Right hindlimb (tissue), 1 donor: ENCODE data around the gene PDIA6.

Source experiments
- DNase-seq: peaks from one replicate; pipeline ENCODE4 v3.0.0-alpha.2; 2018

The PDIA6 gene

DNA sequence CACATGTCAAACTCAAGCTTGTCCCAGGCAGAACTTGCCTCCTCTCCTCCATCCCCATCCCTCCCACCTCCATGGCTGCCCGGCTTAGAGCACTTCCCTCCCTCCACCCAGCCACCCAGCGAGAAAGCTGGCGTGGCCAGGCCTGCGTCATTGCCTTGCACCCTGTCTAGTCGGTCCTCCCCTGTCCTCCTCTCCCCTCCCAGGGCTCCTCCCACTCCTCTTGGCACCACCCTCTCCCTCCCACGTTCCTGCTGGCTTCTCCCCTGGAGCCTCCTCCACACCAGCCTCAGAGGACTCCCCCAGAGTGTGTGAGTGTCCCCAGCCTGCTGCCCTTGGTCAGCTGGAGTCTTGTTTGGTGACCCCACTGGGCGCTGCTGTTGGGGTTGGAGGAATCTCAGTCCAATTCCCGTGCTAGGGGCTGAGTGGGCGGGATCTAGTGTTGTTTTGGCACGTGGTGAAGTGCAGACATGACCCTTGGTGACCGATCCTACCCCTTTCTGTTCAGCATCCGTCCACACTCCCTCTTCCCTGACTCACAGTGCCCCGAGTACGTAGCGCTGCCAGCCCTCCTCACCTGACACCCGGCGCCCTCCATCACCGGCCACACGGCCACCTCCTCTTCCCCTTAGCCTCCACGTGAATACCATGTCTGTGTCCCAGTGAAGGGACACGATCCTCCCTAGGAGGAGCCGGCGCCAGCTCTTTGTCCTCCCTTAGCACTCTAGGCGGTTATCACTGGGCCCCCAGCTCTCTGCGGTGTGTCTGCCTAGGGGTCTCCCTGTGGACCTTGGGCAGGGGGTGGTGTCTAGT lies 49.7 kb downstream of the PDIA6 start:
- DNase-seq, result no peak

DNA sequence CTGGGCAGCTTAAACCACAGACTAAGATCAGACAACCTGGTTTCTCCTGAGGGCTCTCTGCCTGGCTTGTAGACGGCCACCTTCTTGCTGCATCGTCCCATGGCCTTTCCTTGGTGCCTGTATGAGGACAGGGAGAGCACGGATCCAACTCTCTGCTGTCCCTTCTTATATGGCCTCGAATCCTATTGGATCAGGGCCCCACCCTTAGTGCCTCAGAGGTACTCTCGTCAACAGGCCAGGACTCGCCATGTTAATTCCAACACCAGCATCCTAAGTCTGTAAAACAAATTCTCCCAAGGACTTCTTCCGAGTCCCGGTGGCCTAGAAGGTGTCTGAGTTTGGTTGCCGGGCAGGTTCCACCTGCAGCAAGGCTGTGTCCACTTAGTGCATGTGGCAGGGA lies 51.0 kb downstream of the PDIA6 start:
- no peak for DNase-seq

DNA sequence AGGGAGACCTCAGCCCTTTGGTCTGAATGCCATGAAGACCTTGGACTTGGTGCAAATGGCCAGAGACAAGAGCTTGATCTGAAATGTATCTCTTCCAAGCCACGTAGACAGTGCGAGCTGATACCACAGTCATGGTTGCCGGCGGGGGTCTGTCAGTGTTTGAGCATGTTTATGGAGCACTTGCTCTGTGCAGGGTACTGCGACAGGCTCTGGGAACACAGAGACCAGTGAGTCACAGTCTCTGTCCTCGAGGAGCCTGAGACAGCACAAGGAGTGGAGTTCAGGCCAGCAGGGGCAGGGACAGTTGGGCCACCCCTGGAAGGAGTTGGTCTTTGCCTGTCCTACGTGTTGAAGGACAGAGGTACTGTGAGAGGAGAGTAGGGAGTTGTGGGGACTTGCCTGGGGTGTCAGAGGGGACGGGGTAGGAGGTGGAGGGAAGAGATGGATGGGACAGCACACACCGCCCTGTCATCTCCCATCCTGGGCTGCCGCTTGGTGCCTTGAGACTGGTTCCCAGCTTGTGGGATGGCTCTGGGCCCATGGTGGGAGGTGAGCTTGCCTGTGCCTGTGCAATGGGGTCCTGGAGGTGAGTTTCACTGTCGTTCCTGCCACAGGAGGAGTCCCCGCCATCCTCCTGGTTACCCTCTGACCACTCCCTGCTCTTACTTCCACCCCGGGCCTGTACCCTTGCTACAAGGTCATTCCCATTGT lies 51.6 kb downstream of the PDIA6 start:
- no peak for DNase-seq

DNA sequence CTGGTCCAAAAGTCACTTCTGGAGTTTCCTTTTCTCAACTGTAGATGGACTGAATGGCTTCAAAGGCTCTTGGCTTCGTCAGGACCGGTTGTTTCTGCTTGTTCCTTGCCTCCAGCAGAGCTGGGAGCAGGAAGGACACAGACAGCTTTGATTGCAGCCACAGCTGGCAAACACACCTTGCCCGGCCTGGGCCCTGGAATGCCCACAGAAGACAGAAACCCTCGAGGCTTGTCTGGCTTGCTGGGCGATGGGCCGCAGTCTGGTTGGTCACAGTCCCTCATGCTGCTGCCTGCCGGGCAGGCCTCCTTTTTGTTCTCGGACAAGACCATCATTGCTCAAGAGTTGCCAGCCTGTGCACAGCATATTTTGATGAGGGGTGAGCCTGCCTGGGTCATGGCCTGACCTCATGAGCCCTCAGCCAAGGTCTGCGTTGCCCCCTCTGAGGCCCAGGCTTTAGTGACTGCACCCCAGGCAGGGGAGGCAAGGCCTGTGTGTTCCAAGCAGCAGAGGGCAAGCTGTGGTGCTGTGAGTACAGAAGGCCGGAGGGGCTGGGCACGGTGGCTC lies 53.4 kb downstream of the PDIA6 start:
- DNase-seq, result no peak

DNA sequence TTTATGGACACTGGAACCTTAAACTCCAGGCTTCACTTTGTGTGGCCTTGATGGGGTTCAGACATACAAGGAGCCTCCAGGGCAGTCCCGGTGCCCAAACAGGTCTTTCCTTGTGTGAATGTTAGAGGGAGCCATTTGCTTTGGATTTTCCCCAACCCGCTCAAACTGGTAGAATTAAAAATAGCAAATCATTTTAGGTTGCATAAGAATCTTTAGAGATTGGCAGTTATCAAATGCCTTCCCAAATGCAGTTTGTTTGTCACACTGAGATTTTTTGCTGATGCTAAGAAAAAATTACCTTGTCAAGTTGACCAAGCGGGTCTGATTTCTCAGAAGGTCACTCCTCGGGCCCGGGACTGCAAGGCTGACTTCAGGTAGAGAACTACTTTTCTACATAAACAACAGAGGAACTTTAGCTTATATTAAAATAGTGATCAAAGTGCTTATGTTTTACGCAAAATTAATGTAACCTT lies 54.7 kb downstream of the PDIA6 start:
- DNase-seq, result no peak

DNA sequence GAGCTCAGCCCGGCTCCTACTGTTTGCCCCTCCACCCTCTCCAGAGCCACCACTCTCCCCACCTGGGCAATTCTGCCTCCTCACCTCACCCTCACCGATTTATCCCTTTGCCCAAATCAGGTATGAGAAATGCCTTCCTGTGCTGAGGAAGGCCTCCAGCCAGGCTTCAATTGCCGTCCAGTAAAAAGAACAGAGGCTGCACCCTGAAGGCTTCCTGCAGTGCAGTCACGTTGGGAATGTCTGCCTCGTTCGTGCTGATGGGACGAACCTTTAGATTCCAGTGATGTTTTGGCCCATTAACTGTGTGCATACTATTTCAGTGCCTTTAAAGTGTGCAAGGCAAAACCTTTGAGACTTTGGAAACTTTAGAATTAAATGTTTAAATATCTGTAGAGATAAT lies 57.0 kb downstream of the PDIA6 start:
- no peak for DNase-seq

DNA sequence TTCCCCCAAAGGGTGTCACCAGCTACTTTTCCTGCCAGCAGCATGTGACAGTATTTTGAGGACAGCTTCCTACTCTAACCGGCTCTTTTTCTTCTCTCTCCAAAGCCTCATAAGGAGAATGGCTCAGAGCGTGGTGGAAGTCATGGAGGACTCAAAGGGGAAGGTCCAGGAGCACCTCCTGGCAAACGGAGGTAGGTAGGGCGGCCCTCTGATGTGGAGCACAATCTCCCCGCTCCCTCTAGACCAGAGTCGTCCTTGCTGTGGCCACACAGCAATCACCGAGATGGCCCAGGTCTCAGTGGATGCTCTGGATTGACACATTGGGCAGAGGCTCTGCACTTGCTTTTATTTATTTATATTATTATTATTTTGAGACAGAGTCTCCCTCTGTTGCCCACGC lies 58.7 kb downstream of the PDIA6 start:
- no peak for DNase-seq

DNA sequence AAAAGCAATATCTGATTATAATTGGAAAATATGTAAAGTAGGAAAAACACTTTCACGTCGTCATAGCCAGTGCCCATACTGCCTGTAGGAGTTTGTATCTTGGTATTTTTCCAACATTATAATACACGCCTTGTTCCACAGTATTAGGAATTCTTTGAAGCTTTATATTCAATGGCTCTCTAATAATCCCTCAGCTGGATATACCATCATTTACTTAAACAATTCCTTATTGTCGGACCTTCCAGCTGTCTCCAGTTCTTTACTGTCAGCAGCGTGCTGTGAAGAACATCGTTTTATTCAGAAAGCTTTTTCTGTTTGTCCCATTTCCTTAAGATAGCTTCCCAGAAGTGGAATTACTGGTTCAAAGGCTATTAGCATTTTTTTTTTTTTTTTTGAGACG lies 59.4 kb downstream of the PDIA6 start:
- no peak for DNase-seq

DNA sequence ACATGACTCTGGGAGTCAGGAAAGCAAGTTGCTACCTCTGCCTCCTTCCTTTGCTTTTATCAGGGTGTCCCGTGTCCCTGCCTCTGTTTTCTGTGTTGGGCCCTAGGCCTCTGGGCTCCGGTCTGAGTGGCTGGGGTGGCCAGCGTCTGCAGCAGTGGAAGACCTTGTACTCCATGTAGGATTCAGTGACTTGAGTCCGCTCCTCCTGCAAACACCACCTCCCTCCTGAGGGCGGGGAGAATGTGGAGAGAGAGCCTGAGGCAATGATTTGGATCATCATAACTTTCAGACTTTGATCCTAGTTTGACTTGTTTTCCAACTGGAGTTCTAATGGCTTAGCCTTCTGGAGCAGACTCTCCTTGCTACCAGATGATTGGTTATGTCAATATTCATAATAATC lies 60.3 kb downstream of the PDIA6 start:
- DNase-seq, result no peak

DNA sequence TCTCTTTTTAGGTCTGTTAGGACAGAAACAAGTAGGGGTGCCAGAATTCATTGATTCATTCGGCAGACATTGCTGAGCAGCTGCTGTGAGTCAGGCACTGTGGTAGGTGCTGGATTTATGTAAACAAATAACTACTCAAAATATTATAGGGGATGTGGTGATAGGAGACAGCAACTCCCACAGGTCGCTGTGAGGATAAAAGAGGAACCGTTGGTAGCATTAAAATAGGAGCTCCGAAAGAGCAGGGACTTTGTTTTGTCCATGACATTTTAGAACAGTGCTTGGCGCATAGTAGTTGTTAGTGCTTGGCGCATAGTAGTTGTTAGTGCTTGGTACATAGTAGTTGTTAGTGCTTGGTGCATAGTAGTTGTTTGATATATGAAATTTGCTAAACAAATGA lies 62.0 kb downstream of the PDIA6 start:
- DNase-seq, result no peak

DNA sequence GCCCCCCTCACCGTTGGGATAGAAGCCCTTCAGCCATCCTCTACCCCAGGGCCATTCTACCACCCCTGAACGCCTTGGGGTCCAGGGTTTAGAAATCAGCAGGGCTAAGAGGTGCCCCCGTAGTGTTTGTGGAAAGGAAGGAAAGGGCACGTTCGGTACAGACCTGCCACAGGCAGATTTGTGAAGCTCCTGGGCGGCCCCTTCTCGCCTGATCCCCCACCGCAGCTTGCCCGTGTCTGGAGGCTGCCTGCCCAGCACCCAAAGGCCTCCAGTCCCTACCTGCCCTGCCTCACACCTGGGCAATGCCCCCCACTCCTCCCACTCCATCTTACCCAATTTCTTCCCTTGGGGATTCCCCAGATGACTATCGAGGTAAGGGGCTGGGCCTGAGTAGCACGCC lies 69.9 kb downstream of the PDIA6 start:
- DNase-seq, result no peak

DNA sequence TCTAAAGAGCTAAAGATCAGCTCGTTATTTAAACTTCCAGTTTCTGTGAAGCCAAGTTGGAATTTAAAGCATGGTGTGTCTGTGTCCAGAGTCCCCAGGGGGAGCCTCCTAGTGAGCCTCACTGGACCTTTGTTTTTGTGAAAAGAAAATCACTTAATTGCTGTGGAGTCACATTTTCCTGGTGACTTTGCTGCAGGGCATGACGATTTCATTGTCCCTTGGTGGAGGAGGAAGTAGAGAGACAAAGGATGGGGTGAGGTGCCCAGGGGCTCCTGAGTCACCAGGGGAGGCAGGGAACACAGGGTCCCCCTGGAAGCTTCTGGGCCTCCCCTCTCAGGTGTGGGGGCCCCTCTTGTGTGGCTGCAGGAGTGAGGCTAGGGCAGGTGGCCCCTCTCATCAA lies 71.4 kb downstream of the PDIA6 start:
- DNase-seq, result no peak

DNA sequence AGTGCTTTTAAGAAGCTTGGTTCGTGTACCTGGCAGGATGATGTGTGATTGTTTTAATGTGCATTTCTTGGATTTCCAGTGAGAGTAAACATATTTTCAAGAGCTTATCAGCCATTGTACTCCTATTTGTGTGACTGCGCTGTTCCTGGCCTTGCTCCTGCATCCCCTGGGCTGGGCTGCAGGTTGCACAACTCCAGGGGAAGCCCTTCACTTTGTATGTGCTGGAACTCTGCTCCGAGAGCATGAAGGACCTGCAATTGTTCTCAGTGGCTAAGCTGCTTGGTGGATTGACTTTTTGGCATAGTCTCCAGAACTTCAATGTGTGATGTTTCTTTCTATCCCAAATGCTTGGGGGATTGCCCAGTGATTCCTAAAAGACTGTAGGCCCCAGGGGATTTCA lies 72.4 kb downstream of the PDIA6 start:
- DNase-seq, result no peak

DNA sequence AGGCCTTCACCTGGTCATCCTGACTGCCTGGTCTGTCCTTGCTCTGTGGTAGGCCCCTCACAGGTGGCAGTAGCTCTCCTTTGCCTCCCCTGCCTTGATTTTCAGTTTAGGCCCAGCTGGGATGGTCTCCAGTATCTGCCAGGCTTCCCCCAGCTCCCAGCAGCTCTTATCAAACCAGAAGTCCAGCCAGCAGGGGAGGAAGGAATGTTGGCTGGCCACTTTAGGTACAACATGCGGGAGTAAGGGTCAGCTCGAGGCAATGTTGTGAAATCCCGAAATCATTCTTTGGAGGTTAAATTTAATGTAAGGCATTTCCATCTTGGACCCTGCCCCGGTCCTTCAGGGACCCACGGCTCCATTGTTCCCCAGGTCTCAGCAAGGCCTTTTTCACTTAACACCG lies 74.4 kb downstream of the PDIA6 start:
- DNase-seq, result no peak

DNA sequence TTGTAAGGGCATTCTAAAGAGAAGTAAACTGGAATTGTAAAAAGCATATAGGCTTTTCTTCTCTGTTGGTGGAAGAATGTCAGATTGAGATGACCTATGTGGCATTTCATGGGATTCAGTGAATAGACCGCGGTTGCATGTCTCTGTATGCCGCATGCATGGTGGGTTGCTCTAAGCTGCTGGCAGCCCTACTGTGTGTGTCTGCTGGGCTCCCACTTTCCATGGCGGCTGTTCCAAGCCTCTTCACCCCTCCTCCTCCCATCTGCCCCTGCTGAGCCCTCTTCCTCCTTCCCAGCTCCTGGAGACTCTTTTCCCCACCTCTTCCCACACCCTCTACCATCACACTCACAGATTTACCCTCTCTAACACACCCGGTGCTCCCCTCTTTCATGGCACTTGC lies 78.6 kb downstream of the PDIA6 start:
- DNase-seq, result no peak

DNA sequence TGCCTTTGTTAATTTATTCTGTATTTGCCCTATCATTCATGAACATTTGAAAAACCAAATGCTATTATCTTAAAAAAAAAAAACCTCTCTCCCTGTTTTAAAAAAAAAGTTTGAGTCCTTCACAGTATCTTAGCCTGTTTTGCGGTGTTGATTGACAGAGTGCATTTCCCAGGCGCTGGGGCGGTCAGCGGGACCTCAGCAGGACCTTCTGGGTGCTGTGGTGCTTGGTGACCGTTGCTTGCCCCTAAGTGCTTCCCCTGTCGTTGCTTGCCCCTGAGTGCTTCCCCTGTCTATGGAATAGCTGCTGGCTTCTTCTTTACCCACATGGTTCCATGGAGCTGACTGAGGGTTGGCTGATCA lies 79.0 kb downstream of the PDIA6 start:
- DNase-seq, result no peak
